ENCODE results near the gene IMMP2L. TPM values are rescaled to one million over a fixed set of nuclear protein-coding genes. Genes with fewer than 3 reads are reported as not detected.

IMMP2L gene
- total RNA-seq, 3 donors from 2014 or later (not counting 1 experiment from before 2014, with no cell fraction given), result 6.9 to 9.2 (median 8.7) TPM

DNA sequence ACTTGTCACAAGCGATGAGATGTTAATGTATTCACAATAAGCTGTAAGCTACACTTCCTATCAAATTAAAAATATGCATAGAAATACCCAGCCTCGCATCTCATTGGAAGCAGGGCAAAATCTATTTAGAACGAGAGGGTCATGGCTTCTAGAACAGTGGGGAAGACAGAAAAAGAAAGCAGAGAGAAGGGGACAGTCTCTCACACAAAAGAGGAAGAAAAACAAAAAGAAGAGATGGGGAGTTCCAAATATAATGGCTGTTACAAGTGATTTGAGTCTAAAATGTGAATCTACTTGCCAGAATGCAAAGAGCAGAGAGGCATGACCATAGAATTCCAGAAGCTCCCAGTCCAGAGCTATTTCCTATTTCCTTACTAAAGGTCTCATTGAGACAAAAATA lies 457.6 kb downstream of the IMMP2L start:
- Mint-ChIP-seq H3K36me3 (no peaks in the 10 kb centered on the region), H3K4me3 (no peak overlapping the region), H3K27me3 (ENCODE audit: low read depth in 2 of 2) (no peaks in the 10 kb centered on the region), H3K4me1 (no peaks in the 10 kb centered on the region), H3K9me3 (peaks cover 2 to 3% of the 10 kb centered on the region in 2 donors), H3K27ac (no peak overlapping the region)
- intact Hi-C loops (cut with micrococcal nuclease), result no loop called here
- Histone ChIP-seq H3K27me3 (ENCODE audit: control insufficient read depth, insufficient read depth, low read length) (no peaks in the 10 kb centered on the region), H3K9me3 (ENCODE audit: control insufficient read depth, insufficient read depth, low read length) (no peaks in the 10 kb centered on the region), H3K36me3 (ENCODE audit: control insufficient read depth, insufficient read depth, low read length) (no peaks in the 10 kb centered on the region), H3K4me1 (ENCODE audit: control insufficient read depth, insufficient read depth, low read length) (no peaks in the 10 kb centered on the region), H3K27ac (ENCODE audit: low read length) (no peak overlapping the region), H3K4me3 (ENCODE audit: low read length) (no peak overlapping the region)
- ATAC-seq (no peak), DNase-seq (no peak)
- 77% methylated on average over 3 of the region's 3 CpGs for WGBS (ENCODE audit: insufficient coverage)
- TF ChIP-seq, protein P1, sequence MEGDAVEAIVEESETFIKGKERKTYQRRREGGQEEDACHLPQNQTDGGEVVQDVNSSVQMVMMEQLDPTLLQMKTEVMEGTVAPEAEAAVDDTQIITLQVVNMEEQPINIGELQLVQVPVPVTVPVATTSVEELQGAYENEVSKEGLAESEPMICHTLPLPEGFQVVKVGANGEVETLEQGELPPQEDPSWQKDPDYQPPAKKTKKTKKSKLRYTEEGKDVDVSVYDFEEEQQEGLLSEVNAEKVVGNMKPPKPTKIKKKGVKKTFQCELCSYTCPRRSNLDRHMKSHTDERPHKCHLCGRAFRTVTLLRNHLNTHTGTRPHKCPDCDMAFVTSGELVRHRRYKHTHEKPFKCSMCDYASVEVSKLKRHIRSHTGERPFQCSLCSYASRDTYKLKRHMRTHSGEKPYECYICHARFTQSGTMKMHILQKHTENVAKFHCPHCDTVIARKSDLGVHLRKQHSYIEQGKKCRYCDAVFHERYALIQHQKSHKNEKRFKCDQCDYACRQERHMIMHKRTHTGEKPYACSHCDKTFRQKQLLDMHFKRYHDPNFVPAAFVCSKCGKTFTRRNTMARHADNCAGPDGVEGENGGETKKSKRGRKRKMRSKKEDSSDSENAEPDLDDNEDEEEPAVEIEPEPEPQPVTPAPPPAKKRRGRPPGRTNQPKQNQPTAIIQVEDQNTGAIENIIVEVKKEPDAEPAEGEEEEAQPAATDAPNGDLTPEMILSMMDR (IDR thresholded peaks at IDR 0.05), result no peak

DNA sequence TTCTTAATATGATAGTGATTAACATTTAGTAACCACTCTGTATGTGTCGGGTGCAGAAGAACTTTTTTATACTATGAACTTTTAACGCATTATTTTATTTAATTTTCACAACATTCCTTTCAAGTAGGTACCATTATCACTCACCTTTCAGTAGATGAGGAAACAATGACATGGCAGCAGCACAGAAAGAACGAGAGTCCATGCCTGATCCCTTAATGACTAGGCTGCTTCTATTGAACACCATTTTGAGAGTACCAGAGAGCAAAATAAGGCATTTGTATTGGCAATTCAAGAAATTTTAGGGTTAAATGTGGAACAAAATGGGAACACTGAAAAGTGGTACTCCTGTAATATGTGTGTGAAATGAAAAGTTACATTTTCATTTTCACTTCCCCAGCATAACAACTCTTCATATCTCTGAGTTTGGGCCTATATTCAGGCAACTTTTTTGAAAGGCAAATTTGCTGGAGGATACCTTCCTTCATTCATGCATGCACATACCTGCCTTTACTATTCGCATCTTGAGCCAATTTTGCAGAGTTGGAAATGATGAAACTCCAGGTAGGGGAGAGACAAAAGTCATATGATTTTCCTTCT lies 458.5 kb downstream of the IMMP2L start:
- Histone ChIP-seq H3K4me3 (ENCODE audit: low read length) (no peak overlapping the region), H3K27me3 (ENCODE audit: control insufficient read depth, insufficient read depth, low read length) (no peaks in the 10 kb centered on the region), H3K4me1 (ENCODE audit: control insufficient read depth, insufficient read depth, low read length) (no peaks in the 10 kb centered on the region), H3K27ac (ENCODE audit: low read length) (no peak overlapping the region), H3K9me3 (ENCODE audit: control insufficient read depth, insufficient read depth, low read length) (no peaks in the 10 kb centered on the region), H3K36me3 (ENCODE audit: control insufficient read depth, insufficient read depth, low read length) (no peaks in the 10 kb centered on the region)
- Mint-ChIP-seq H3K27ac (no peak overlapping the region), H3K27me3 (ENCODE audit: low read depth in 2 of 2) (no peaks in the 10 kb centered on the region), H3K4me3 (no peak overlapping the region), H3K36me3 (no peaks in the 10 kb centered on the region), H3K9me3 (peaks cover 2 to 3% of the 10 kb centered on the region in 2 donors), H3K4me1 (no peaks in the 10 kb centered on the region)
- intact Hi-C loops (cut with micrococcal nuclease), result no loop called here
- DNase-seq, result no peak
- TF ChIP-seq, protein P1 (IDR thresholded peaks at IDR 0.05), result no peak
- WGBS (ENCODE audit: insufficient coverage), result 79% methylated on average over 3 of the region's 4 CpGs
- no peak for ATAC-seq

DNA sequence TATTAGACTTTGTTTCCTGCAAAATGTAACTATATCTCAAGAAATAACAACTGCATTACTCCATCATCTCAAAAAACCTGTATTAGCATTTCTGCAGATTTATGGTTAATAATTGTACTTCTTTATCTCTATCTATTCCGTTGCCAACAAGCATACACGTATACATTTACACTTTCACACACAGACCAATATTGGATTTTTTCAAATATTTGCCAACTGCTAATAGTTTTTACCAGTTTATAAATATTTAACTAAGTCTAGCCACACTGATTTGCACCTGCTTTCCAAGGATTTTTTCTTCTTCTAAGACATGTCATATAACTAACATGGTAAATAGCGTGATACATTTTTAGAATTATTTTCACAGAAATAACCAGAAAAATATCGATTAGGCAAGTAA lies 459.2 kb downstream of the IMMP2L start:
- Mint-ChIP-seq H3K9me3 (peaks cover 2 to 3% of the 10 kb centered on the region in 2 donors), H3K27ac (no peak overlapping the region), H3K36me3 (no peaks in the 10 kb centered on the region), H3K4me3 (no peak overlapping the region), H3K27me3 (ENCODE audit: low read depth in 2 of 2) (no peaks in the 10 kb centered on the region), H3K4me1 (no peaks in the 10 kb centered on the region)
- DNase-seq (no peak), ATAC-seq (no peak)
- no peaks in the 10 kb centered on the region for H3K27me3 ChIP-seq (ENCODE audit: control insufficient read depth, insufficient read depth, low read length)
- intact Hi-C loops (cut with micrococcal nuclease), result no loop called here
- TF ChIP-seq, protein P1 (IDR thresholded peaks at IDR 0.05), result no peak
- H3K36me3 ChIP-seq (ENCODE audit: control insufficient read depth, insufficient read depth, low read length), result no peaks in the 10 kb centered on the region
- H3K4me3 ChIP-seq (ENCODE audit: low read length), result no peak overlapping the region
- no peaks in the 10 kb centered on the region for H3K4me1 ChIP-seq (ENCODE audit: control insufficient read depth, insufficient read depth, low read length)
- 83% methylated on average over 2 of the region's 4 CpGs for WGBS (ENCODE audit: insufficient coverage)
- no peaks in the 10 kb centered on the region for H3K9me3 ChIP-seq (ENCODE audit: control insufficient read depth, insufficient read depth, low read length)
- H3K27ac ChIP-seq (ENCODE audit: low read length), result no peak overlapping the region
